Duodenal mucosa (tissue), 2 donors: ENCODE data around the gene SNPH.
"Not testable (repeated sequence)": the region's sequence is repeated elsewhere in the genome, so short reads cannot be mapped to it uniquely, and the experiment has no call there.

ENCODE experiments used
- H3K27ac ChIP-seq: one replicate; pipeline ENCODE4 v1.7.0; 2013; ENCODE audit warnings: low read depth, low read length
- H3K27me3 ChIP-seq, 2 donors: one replicate each; pipeline ENCODE4 v1.7.0; 2013; ENCODE audit warnings: low read length in 2 of 2, control low read depth in 1 of 2; ENCODE audit not compliant: insufficient read depth in 2 of 2, control insufficient read depth in 1 of 2
- H3K36me3 ChIP-seq, 2 donors: one replicate each; pipeline ENCODE4 v1.7.0; 2013; ENCODE audit warnings: low read length in 2 of 2, control low read depth in 1 of 2; ENCODE audit not compliant: insufficient read depth in 2 of 2, control insufficient read depth in 1 of 2
- H3K4me1 ChIP-seq, 2 donors: one replicate each; pipeline ENCODE4 v1.7.0; 2013; ENCODE audit warnings: low read length in 2 of 2, control low read depth in 1 of 2; ENCODE audit not compliant: insufficient read depth in 2 of 2, control insufficient read depth in 1 of 2
- H3K4me3 ChIP-seq, 2 donors: one replicate each; pipeline ENCODE4 v1.7.0; 2013; ENCODE audit warnings: low read length in 2 of 2, low read depth in 1 of 2
- H3K9ac ChIP-seq, 2 donors: one replicate each; pipeline ENCODE4 v1.7.0; 2013; ENCODE audit warnings: low read length in 2 of 2, low read depth in 1 of 2
- H3K9me3 ChIP-seq, 2 donors: one replicate each; pipeline ENCODE4 v1.7.0; 2013; ENCODE audit warnings: low read length in 2 of 2, control low read depth in 1 of 2; ENCODE audit not compliant: control insufficient read depth in 1 of 2

The SNPH gene

DNA sequence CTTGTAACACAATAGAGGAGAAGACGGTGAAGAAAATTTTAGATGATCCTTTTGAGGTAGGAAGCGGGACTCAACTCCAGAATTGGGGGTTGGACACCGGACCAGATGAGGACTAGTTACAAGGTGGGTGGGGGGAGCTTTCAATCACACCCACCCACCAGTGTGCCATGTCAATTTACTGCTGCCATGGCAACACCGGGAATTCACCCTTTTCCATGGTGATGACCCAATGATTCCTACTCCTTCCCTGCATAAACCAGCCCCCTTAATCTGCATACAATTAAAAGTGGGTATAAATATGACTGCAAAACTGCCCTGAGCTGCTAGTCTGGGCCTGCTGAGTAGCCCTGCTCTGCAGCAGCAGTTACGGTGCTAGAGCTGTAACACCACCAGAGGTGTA is 25.5 kb upstream of the SNPH start:
- Histone ChIP-seq H3K4me3 (no peak overlapping the region), H3K27ac (no peak overlapping the region), H3K36me3 (no peaks in the 10 kb centered on the region), H3K9ac (no peak overlapping the region), H3K4me1 (no peaks in the 10 kb centered on the region), H3K27me3 (no peaks in the 10 kb centered on the region), H3K9me3 (no peaks in the 10 kb centered on the region)

DNA sequence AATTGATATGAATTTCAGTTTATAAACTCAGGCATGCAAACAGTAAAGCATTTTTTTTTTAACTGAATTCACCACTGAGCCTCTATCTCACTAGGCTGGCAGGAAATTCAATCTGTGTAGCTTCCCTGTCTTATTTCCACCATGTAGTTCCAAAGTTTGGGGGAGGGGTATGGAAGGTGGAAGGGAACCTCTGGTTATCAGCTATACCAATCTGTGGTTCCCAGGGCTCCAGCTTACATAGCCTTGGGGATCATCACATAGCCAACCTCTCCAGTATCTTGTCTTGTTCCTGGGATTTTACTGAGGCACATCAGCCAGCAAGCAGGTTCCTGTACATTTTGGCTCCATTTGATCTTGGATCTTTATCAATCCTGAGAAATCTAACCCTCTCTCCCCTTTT is 24.6 kb upstream of the SNPH start:
- no peaks in the 10 kb centered on the region for H3K27me3 ChIP-seq
- no peak overlapping the region for H3K4me3 ChIP-seq
- no peak overlapping the region for H3K9ac ChIP-seq
- no peak overlapping the region for H3K27ac ChIP-seq
- no peaks in the 10 kb centered on the region for H3K4me1 ChIP-seq
- no peaks in the 10 kb centered on the region for H3K9me3 ChIP-seq
- H3K36me3 ChIP-seq = no peaks in the 10 kb centered on the region

DNA sequence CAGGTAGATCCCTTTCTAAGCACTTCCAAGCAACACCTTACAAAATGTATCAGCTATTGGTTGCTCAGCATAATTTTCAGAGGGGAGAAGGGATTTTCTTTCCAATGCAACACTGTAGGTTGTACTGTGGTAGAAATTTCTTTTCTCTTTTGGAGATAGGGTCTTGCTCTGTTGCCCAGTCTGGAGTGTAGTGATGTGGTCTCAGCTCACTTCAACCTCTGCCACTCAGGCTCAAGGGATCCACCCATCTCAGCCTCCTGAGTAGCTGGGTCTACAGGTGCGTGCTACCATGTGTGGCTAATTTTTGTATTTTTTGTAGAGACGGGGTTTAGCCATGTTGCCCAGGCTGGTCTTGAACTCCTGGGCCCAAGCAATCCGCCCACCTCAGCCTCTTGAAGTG is 24.0 kb upstream of the SNPH start:
- Histone ChIP-seq H3K4me1 (no peaks in the 10 kb centered on the region), H3K9me3 (no peaks in the 10 kb centered on the region), H3K36me3 (no peaks in the 10 kb centered on the region), H3K27me3 (no peaks in the 10 kb centered on the region), H3K9ac (no peak overlapping the region), H3K27ac (no peak overlapping the region), H3K4me3 (no peak overlapping the region)

DNA sequence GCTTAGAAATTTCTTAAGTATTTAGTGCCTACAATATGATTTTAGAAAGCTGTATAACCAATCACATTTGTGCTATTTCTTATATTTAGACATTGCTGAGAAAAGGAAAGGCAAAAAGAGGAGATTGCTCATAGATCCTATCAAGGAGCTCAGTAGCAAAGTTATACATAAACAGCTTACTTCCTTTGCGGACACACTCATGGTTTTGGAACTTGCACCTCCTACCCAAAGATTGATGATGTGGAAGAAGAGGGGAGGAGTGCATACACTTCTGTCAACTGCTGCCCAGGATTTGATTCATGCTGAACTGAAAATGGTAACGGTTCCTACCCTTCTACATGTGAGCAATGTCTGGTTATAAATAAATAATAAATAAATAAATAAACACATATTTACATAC is 23.6 kb upstream of the SNPH start:
- H3K27ac ChIP-seq = no peak overlapping the region
- no peaks in the 10 kb centered on the region for H3K36me3 ChIP-seq
- H3K27me3 ChIP-seq = no peaks in the 10 kb centered on the region
- H3K9me3 ChIP-seq = no peaks in the 10 kb centered on the region
- no peak overlapping the region for H3K4me3 ChIP-seq
- H3K4me1 ChIP-seq = no peaks in the 10 kb centered on the region
- H3K9ac ChIP-seq = no peak overlapping the region

DNA sequence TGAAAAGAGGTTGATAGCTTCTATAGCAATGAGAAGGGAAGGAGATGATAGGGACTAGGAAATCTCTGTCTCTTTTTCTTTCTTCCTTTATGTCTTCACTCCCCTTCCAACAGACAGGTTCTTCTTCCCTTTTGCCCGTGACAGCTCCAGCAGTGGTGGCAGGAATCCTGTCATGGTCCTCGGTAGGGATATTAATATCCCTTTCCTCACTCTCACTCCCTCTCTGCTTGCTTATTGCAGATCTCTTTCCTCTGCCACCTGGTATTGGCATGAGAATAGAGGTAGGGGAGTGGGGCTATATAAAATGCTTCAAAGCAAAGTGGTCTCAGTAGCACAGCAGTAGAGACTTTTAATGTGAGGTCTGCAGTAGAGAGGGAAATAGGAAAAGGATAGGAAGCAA is 20.5 kb upstream of the SNPH start:
- Histone ChIP-seq H3K27me3 (no peaks in the 10 kb centered on the region), H3K9me3 (no peaks in the 10 kb centered on the region), H3K4me3 (no peak overlapping the region), H3K9ac (no peak overlapping the region), H3K4me1 (no peaks in the 10 kb centered on the region), H3K36me3 (no peaks in the 10 kb centered on the region), H3K27ac (no peak overlapping the region)

DNA sequence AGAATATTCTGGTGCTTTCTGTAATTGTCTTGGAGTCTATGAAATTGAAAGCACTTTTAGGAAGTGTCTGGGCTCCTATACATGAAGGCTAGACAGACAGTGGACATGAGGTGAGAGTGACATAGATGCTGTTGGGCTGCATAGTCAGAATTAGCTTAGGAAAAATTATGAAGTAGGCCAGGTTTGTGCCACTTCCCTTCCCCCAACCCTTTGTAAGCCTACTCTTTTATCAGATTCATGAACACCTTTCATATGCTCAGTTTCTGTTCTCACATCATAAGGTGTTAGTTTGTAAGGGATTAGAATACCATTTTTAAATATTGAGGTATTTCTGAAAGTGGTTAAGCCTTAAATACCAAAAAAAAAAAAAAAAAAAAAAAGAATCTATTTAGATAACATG is 18.4 kb upstream of the SNPH start:
- no peaks in the 10 kb centered on the region for H3K27me3 ChIP-seq
- no peak overlapping the region for H3K9ac ChIP-seq
- H3K27ac ChIP-seq = no peak overlapping the region
- H3K36me3 ChIP-seq = no peaks in the 10 kb centered on the region
- no peaks in the 10 kb centered on the region for H3K9me3 ChIP-seq
- H3K4me1 ChIP-seq = no peaks in the 10 kb centered on the region
- H3K4me3 ChIP-seq = no peak overlapping the region

DNA sequence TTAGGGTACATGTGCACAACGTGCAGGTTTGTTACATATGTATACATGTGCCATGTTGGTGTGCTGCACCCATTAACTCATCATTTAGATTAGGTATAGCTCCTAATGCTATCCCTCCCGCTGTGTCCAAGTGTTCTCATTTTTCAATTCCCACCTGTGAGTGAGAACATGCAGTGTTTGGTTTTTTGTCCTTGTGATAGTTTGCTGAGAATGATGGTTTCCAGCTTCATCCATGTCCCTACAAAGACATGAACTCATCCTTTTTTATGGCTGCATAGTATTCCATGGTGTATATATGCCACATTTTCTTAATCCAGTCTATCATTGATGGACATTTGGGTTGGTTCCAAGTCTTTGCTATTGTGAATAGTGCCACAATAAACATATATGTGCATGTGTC is 15.8 kb upstream of the SNPH start:
- not testable (repeated sequence) for H3K27me3 ChIP-seq, H3K4me3 ChIP-seq, H3K9ac ChIP-seq, H3K4me1 ChIP-seq, H3K36me3 ChIP-seq, H3K27ac ChIP-seq, H3K9me3 ChIP-seq

DNA sequence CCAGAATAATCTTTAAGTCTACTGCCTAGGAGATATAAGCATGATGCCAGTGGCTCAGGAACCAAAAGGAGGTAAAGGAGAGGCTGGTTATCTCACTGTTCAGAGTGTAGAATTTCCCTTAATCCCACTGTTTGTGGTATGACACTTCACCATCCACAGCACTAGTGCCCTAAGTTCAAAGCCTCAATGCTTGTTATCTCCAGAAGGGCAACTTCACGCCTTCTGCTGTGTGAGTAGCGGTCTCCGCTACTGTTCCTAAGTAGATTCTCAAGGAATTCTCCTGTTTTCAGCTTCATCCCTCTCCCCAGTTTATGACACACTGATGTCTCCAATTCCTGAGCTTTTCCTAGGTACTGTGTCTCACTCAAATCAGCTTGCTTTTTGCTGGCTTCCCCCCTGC is 13.7 kb upstream of the SNPH start:
- Histone ChIP-seq H3K27me3 (no peaks in the 10 kb centered on the region), H3K4me3 (no peak overlapping the region), H3K27ac (no peak overlapping the region), H3K4me1 (no peaks in the 10 kb centered on the region), H3K9ac (no peak overlapping the region), H3K9me3 (no peaks in the 10 kb centered on the region), H3K36me3 (no peaks in the 10 kb centered on the region)

DNA sequence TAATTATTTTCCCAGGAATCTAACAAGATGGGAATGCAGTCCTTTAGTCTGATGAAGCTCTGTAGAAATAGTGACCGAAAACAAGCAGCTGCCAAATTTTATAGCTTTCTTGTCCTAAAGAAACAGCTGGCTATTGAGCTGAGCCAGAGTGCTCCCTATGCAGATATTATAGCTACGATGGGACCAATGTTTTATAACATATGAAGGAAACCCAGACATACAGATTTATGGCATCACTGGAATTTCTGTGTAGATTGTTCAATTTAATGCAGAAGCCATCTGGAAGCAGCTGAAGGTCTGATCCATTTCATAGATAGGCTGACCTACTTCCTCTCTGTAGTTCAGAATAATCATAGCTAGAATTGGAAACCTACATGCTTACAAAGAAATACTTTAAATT is 11.8 kb upstream of the SNPH start:
- Histone ChIP-seq H3K36me3 (no peaks in the 10 kb centered on the region), H3K9me3 (no peaks in the 10 kb centered on the region), H3K4me3 (no peak overlapping the region), H3K9ac (no peak overlapping the region), H3K27me3 (no peaks in the 10 kb centered on the region), H3K4me1 (no peaks in the 10 kb centered on the region), H3K27ac (no peak overlapping the region)

DNA sequence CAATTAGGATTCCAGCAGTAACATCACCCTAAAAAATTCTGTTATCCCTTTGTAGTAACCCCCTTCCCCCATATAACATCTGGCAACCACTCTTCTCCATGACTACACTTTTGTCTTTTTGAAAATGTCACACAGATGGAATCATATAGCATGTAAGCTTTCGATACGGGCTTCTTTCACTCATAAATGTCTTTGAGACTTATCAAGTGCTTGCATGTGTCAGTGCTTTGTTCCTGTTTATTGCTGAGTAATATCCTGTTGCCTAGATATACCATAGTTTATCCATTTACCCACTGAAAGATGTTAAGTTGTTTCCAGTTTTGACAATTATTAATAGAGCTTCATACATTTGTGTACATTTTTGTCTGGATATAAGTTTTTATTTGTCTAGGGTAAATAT is 10.4 kb upstream of the SNPH start:
- Histone ChIP-seq H3K4me3 (no peak overlapping the region), H3K36me3 (no peaks in the 10 kb centered on the region), H3K9me3 (no peaks in the 10 kb centered on the region), H3K27me3 (no peaks in the 10 kb centered on the region), H3K27ac (no peak overlapping the region), H3K9ac (no peak overlapping the region), H3K4me1 (no peaks in the 10 kb centered on the region)

DNA sequence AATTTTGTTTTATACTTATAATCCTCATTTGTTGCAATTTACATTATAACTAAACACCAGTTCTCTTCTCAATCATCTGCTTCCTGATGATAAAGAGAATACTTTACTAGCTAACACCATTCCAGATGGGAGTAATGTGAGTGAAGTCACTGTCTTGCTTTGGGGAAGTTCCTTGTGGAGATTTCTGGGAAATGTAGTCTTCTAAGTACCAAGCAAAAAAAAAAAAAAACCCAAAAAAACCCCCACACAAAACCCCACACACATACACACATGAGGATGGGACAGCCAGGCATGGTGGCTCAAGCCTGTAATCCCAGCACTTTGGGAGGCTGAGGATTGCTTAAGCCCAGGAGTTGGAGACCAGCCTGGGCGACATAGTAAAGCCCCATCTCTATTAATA is 2.2 kb upstream of the SNPH start:
- Histone ChIP-seq H3K4me1 (peaks cover 4 to 9% of the 10 kb centered on the region in 2 donors), H3K27ac (no peak overlapping the region), H3K9me3 (no peaks in the 10 kb centered on the region), H3K4me3 (no peak overlapping the region), H3K36me3 (no peaks in the 10 kb centered on the region), H3K9ac (no peak overlapping the region), H3K27me3 (no peaks in the 10 kb centered on the region)
